Colonic mucosa (tissue), 4 donors: ENCODE data around the gene FERMT2. TPM values are rescaled to one million over a fixed set of nuclear protein-coding genes. Genes with fewer than 3 reads are reported as not detected.

Experiments
- DNase-seq: peaks from one replicate; pipeline ENCODE4 v3.0.0-alpha.2; 2020
- H3K27ac ChIP-seq: fragments of 200-600 bp; one replicate; pipeline ENCODE4 v1.8.0; 2021
- H3K27me3 ChIP-seq: fragments of 200-600 bp; one replicate; pipeline ENCODE4 v1.8.0; 2021
- H3K36me3 ChIP-seq: fragments of 200-600 bp; one replicate; pipeline ENCODE4 v1.8.0; 2021
- H3K4me1 ChIP-seq: fragments of 200-600 bp; one replicate; pipeline ENCODE4 v1.8.0; 2021; ENCODE audit warnings: mild to moderate bottlenecking
- H3K4me3 ChIP-seq: fragments of 200-600 bp; one replicate; pipeline ENCODE4 v1.8.0; 2021
- H3K9ac ChIP-seq, 2 donors: one replicate each; pipeline ENCODE4 v1.7.0; 2013; ENCODE audit warnings: control low read depth in 2 of 2, low read depth in 2 of 2, low read length in 2 of 2
- H3K9me3 ChIP-seq: fragments of 200-600 bp; one replicate; pipeline ENCODE4 v1.8.0; 2021
- CTCF ChIP-seq: fragments of 200-600 bp; IDR thresholded peaks from one replicate; pipeline ENCODE4 v1.8.0; 2022; ENCODE audit warnings: antibody characterized with exemption, mild to moderate bottlenecking
- intact Hi-C: fragments of 100-400 bp; cut with DNase I; formaldehyde crosslinking; loops from one replicate; pipeline ENCODE4 v1.14.1; 2022
- total RNA-seq, 2 donors: library from RNA; stranded (reverse); fragmentation: NEBNext Ultra II Directional in 1 of 2; extraction: Animal tissue kit (Norgen Biotek cat#: 25700) in 1 of 2; gene quantifications; one replicate each; pipeline ENCODE4 v1.2.1, GENCODE V29; 2021
- donor health status: healthy.
- donor health status: DM: no; HTN: no; CAD: no.
- donor health status: DM: no; HTN: no; CAD: no.

The FERMT2 gene
- total RNA-seq, 2 donors from 2014 or later, result 6.3 to 43.9 TPM

- no peaks in the 10 kb centered on the region for H3K36me3 ChIP-seq
- no peak for DNase-seq
- H3K27me3 ChIP-seq, result no peaks in the 10 kb centered on the region
- intact Hi-C loops, result no loop called here
- H3K4me1 ChIP-seq, result no peaks in the 10 kb centered on the region
- H3K4me3 ChIP-seq, result no peak overlapping the region
- H3K9me3 ChIP-seq, result no peaks in the 10 kb centered on the region
- H3K27ac ChIP-seq, result no peak overlapping the region
- no peak overlapping the region for H3K9ac ChIP-seq
- no peak for TF ChIP-seq CTCF
These were observed 68.0 kb downstream of the FERMT2 start for GRCh38 chr14:52882824-52883223.

GRCh38 chr14:52879958-52880357 is 70.9 kb downstream of the FERMT2 start:
- Histone ChIP-seq H3K27ac (no peak overlapping the region), H3K4me3 (no peak overlapping the region), H3K36me3 (no peaks in the 10 kb centered on the region), H3K9ac (no peak overlapping the region), H3K4me1 (no peaks in the 10 kb centered on the region), H3K27me3 (no peaks in the 10 kb centered on the region), H3K9me3 (no peaks in the 10 kb centered on the region)
- TF ChIP-seq CTCF, result no peak
- intact Hi-C loops, result no loop called here
- DNase-seq, result no peak

GRCh38 chr14:52878946-52879345 is 71.9 kb downstream of the FERMT2 start:
- Histone ChIP-seq H3K36me3 (no peaks in the 10 kb centered on the region), H3K27ac (no peak overlapping the region), H3K9me3 (no peaks in the 10 kb centered on the region), H3K9ac (no peak overlapping the region), H3K27me3 (no peaks in the 10 kb centered on the region), H3K4me3 (no peak overlapping the region), H3K4me1 (no peaks in the 10 kb centered on the region)
- no peak for DNase-seq
- intact Hi-C loops, result no loop called here
- no peak for TF ChIP-seq CTCF

GRCh38 chr14:52878469-52878868 is 72.4 kb downstream of the FERMT2 start:
- Histone ChIP-seq H3K4me1 (no peaks in the 10 kb centered on the region), H3K27me3 (no peaks in the 10 kb centered on the region), H3K9ac (no peak overlapping the region), H3K36me3 (no peaks in the 10 kb centered on the region), H3K4me3 (no peak overlapping the region), H3K27ac (no peak overlapping the region), H3K9me3 (no peaks in the 10 kb centered on the region)
- DNase-seq, result no peak
- intact Hi-C loops, result no loop called here
- TF ChIP-seq CTCF, result no peak

GRCh38 chr14:52877628-52878027 is 73.2 kb downstream of the FERMT2 start:
- Histone ChIP-seq H3K4me1 (no peaks in the 10 kb centered on the region), H3K36me3 (no peaks in the 10 kb centered on the region), H3K9me3 (no peaks in the 10 kb centered on the region), H3K27ac (no peak overlapping the region), H3K4me3 (no peak overlapping the region), H3K9ac (no peak overlapping the region), H3K27me3 (no peaks in the 10 kb centered on the region)
- TF ChIP-seq CTCF, result no peak
- no peak for DNase-seq
- intact Hi-C loops, result no loop called here

- Histone ChIP-seq H3K9ac (no peak overlapping the region), H3K4me1 (no peaks in the 10 kb centered on the region), H3K9me3 (no peaks in the 10 kb centered on the region), H3K4me3 (no peak overlapping the region), H3K36me3 (no peaks in the 10 kb centered on the region), H3K27me3 (no peaks in the 10 kb centered on the region), H3K27ac (no peak overlapping the region)
- no peak for DNase-seq
- intact Hi-C loops, result no loop called here
- no peak for TF ChIP-seq CTCF
These were observed 74.0 kb downstream of the FERMT2 start for GRCh38 chr14:52876806-52877205.
